ENCODE data around the gene GRK2. TPM values are rescaled to one million over a fixed set of nuclear protein-coding genes. Genes with fewer than 3 reads are reported as not detected.
A peak's percentile ranks its signal among the peaks of the same experiment; 100 is the strongest.

The GRK2 gene
- total and polyA plus RNA-seq, 2 of the 13 experiments (the other 11 are each of a cell fraction or from before 2014, with no cell fraction given) = 31.3 to 42.4 TPM

- TF ChIP-seq RXRB (CRISPR knock-in tag; IDR thresholded peaks at IDR 0.05; ENCODE audit: borderline replicate concordance) (peak; percentile 52; the same call in 1 of the 2 replicates), HNF1B (CRISPR knock-in tag; IDR thresholded peaks at IDR 0.05) (peak; percentile 76), TP53 (CRISPR knock-in tag; conservative IDR thresholded peaks at IDR 0.05) (no peak), ZNF30 (CRISPR knock-in tag; IDR thresholded peaks at IDR 0.05) (0 out of 2 replicates have a peak, but pooled peaks have one; percentile 51), CBX2 (IDR thresholded peaks at IDR 0.05; ENCODE audit: low read depth, low read length) (no peak), CBX2 (CRISPR knock-in tag; IDR thresholded peaks at IDR 0.05; ENCODE audit: low read depth) (no peak), HIVEP1 (CRISPR knock-in tag; IDR thresholded peaks at IDR 0.05) (no peak), PTBP1 (IDR thresholded peaks at IDR 0.05; ENCODE audit: low read depth, low read length, poor library complexity, severe bottlenecking) (no peak), ZNF768 (CRISPR knock-in tag; IDR thresholded peaks at IDR 0.05) (no peak), ZNF652 (CRISPR knock-in tag; IDR thresholded peaks at IDR 0.05; ENCODE audit: borderline replicate concordance, low read depth) (no peak), CREBL2 (CRISPR knock-in tag; IDR thresholded peaks at IDR 0.05; ENCODE audit: borderline replicate concordance) (no peak), ZNF326 (CRISPR knock-in tag; IDR thresholded peaks at IDR 0.05; ENCODE audit: borderline replicate concordance) (no peak), EZH2 (conservative IDR thresholded peaks at IDR 0.05; ENCODE audit: low read depth, low read length) (no peak), MXD1 (CRISPR knock-in tag; IDR thresholded peaks at IDR 0.05) (no peak), ZNF160 (CRISPR knock-in tag; IDR thresholded peaks at IDR 0.05) (no peak; the same call in 1 of the 2 replicates), NCOA1 (CRISPR knock-in tag; IDR thresholded peaks at IDR 0.05) (no peak), GLI4 (CRISPR knock-in tag; IDR thresholded peaks at IDR 0.05; ENCODE audit: borderline replicate concordance) (no peak), GATAD2A (CRISPR knock-in tag; IDR thresholded peaks at IDR 0.05) (no peak), SMAD9 (CRISPR knock-in tag; IDR thresholded peaks at IDR 0.05) (peak; percentile 37; the same call in 1 of the 2 replicates), GRHL1 (CRISPR knock-in tag; conservative IDR thresholded peaks at IDR 0.05) (no peak), TFDP2 (CRISPR knock-in tag; IDR thresholded peaks at IDR 0.05) (no peak), ZBTB33 (CRISPR knock-in tag; IDR thresholded peaks at IDR 0.05) (no peak), ZNF7 (CRISPR knock-in tag; IDR thresholded peaks at IDR 0.05) (peak; percentile 83)
Measured at GRCh38 chr11:67267188-67268080, 1.2 kb downstream of the GRK2 start (continued).

Measured in HepG2 (cell line).